ENCODE measurements around the gene CECR2. TPM values are rescaled to one million over a fixed set of nuclear protein-coding genes. Genes with fewer than 3 reads are reported as not detected.

Gene CECR2
- total RNA-seq, 6 donors from 2014 or later = 5.8 to 35.6 (median 11.6) TPM

DNA sequence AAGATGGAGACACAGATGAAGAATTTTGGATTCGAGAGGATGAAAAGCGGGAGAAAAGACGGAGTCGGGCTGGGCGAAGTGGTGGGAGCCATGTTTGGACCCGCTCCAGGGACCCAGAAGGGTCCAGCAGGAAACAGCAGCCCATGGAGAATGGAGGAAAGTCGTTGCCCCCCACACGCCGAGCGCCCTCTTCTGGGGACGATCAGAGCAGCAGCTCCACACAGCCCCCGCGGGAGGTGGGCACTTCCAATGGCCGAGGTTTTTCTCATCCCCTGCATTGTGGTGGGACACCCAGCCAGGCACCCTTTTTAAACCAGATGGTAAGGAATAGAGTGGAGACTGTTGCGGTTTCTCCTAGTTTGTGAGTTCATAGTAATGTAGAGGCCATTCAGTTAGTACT lies 171.2 kb downstream of the CECR2 start:
- H3K9me3 ChIP-seq = no peaks in the 10 kb centered on the region
- no peaks in the 10 kb centered on the region for H3K27me3 ChIP-seq
- WGBS, 2 donors = 88 to 89% methylated on average over 10 to 15 of the region's 15 CpGs
- no peak overlapping the region for H3K27ac ChIP-seq
- ATAC-seq (ENCODE audit: low FRiP score in 2 of 2) = no peak
- H3K4me3 ChIP-seq = no peak overlapping the region
- peaks cover 0 to 46% (median 21%) of the 10 kb centered on the region in 4 donors for H3K36me3 ChIP-seq
- H3K4me1 ChIP-seq = peaks cover 0 to 3% (median 0%) of the 10 kb centered on the region in 4 donors
- TF ChIP-seq POLR2A (IDR thresholded peaks at IDR 0.05) (no peak), POLR2AphosphoS5 (IDR thresholded peaks at IDR 0.05) (no peak), EP300 (IDR thresholded peaks at IDR 0.05) (no peak)
- TF ChIP-seq, protein P1, sequence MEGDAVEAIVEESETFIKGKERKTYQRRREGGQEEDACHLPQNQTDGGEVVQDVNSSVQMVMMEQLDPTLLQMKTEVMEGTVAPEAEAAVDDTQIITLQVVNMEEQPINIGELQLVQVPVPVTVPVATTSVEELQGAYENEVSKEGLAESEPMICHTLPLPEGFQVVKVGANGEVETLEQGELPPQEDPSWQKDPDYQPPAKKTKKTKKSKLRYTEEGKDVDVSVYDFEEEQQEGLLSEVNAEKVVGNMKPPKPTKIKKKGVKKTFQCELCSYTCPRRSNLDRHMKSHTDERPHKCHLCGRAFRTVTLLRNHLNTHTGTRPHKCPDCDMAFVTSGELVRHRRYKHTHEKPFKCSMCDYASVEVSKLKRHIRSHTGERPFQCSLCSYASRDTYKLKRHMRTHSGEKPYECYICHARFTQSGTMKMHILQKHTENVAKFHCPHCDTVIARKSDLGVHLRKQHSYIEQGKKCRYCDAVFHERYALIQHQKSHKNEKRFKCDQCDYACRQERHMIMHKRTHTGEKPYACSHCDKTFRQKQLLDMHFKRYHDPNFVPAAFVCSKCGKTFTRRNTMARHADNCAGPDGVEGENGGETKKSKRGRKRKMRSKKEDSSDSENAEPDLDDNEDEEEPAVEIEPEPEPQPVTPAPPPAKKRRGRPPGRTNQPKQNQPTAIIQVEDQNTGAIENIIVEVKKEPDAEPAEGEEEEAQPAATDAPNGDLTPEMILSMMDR (IDR thresholded peaks at IDR 0.05) = no peak
- peak in 1 of 2 donors; percentile 20 for DNase-seq

DNA sequence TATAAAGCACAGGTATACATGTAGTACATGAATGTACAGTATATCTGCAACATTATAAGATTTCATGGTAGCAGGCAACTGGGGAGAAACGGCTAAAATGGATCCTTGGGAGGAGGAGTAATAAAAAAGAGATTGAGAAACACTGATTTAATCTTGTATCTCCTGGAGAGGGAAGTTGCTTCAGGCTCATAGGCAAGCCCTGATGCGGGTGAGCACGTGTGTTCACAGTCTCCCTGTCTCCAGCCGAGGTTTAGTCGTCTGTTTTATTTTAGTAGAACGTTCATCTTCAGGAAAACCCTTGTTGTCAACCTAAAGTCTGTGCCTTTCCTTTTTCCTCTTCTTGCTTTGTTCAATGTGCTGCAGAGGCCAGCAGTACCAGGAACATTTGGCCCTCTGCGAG lies 172.2 kb downstream of the CECR2 start:
- ATAC-seq (ENCODE audit: low FRiP score in 2 of 2) = no peak
- TF ChIP-seq EP300 (IDR thresholded peaks at IDR 0.05) = no peak
- 79 to 82% methylated on average over 7 of the region's 7 CpGs for WGBS, 2 donors
- no peak overlapping the region for H3K4me3 ChIP-seq
- H3K27me3 ChIP-seq = no peaks in the 10 kb centered on the region
- peaks cover 0 to 46% (median 21%) of the 10 kb centered on the region in 4 donors for H3K36me3 ChIP-seq
- no peaks in the 10 kb centered on the region for H3K4me1 ChIP-seq
- DNase-seq = no peak
- H3K9me3 ChIP-seq = no peaks in the 10 kb centered on the region
- no peak overlapping the region for H3K27ac ChIP-seq

DNA sequence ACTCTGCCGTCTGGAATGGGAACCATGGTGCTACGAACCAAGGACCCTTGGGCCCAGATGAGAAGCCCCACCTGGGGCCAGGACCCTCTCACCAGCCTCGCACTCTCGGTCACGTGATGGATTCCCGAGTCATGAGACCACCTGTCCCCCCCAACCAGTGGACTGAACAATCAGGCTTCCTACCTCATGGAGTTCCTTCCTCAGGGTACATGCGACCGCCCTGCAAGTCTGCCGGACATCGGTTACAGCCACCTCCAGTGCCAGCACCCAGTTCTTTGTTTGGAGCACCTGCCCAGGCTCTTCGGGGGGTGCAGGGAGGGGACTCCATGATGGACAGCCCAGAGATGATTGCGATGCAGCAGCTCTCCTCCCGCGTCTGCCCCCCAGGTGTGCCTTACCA lies 173.2 kb downstream of the CECR2 start:
- TF ChIP-seq POLR2A (IDR thresholded peaks at IDR 0.05) (no peak), EP300 (IDR thresholded peaks at IDR 0.05) (no peak), POLR2AphosphoS5 (IDR thresholded peaks at IDR 0.05) (no peak)
- TF ChIP-seq, protein P1 (IDR thresholded peaks at IDR 0.05) = no peak
- WGBS, 2 donors = 92 to 96% methylated on average over 13 to 14 of the region's 14 CpGs
- ATAC-seq (ENCODE audit: low FRiP score in 2 of 2) = peak in 1 of 2 donors; percentile 47

DNA sequence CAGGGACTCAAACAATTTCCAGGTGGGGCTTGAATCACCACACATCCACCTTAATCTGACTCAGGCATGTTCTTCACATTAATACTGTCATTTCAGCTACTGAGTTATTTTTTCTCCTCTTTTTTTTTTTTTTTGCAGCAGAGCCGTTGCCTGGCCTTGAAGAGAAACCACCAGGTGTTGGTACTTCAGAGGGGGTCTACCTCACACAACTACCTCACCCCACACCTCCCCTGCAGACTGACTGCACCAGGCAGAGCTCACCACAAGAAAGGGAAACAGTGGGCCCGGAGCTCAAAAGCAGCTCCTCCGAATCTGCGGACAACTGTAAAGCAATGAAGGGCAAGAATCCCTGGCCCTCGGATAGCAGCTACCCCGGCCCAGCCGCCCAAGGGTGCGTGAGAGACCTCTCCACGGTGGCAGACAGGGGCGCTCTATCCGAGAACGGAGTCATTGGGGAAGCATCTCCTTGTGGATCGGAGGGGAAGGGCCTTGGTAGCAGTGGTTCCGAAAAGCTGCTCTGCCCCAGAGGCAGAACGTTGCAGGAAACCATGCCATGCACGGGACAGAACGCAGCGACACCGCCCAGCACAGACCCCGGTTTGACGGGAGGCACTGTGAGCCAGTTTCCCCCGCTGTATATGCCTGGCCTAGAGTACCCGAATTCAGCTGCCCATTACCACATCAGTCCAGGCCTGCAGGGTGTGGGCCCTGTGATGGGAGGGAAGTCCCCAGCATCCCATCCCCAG lies 178.9 kb downstream of the CECR2 start:
- Histone ChIP-seq H3K27ac (no peak overlapping the region), H3K27me3 (no peaks in the 10 kb centered on the region), H3K4me3 (no peak overlapping the region), H3K4me1 (no peaks in the 10 kb centered on the region), H3K36me3 (peaks cover 0 to 30% (median 13%) of the 10 kb centered on the region in 4 donors), H3K9me3 (no peaks in the 10 kb centered on the region)
- DNase-seq (peak in 1 of 2 donors; percentile 62), ATAC-seq (ENCODE audit: low FRiP score in 2 of 2) (no peak)
- no peak for TF ChIP-seq EP300 (IDR thresholded peaks at IDR 0.05)
- TF ChIP-seq, protein P1 (IDR thresholded peaks at IDR 0.05) = no peak
- TF ChIP-seq POLR2AphosphoS5 (IDR thresholded peaks at IDR 0.05) = no peak
- TF ChIP-seq POLR2A (IDR thresholded peaks at IDR 0.05) = no peak
- 95 to 96% methylated on average over 12 to 23 of the region's 23 CpGs for WGBS, 2 donors

More for the DNA sequence above, 173.2 kb downstream of the CECR2 start:
- Histone ChIP-seq H3K4me1 (no peaks in the 10 kb centered on the region), H3K4me3 (no peak overlapping the region), H3K27ac (no peak overlapping the region), H3K9me3 (no peaks in the 10 kb centered on the region), H3K36me3 (peaks cover 0 to 40% (median 21%) of the 10 kb centered on the region in 4 donors), H3K27me3 (no peaks in the 10 kb centered on the region)
- peak in 1 of 2 donors; percentile 42 for DNase-seq

DNA sequence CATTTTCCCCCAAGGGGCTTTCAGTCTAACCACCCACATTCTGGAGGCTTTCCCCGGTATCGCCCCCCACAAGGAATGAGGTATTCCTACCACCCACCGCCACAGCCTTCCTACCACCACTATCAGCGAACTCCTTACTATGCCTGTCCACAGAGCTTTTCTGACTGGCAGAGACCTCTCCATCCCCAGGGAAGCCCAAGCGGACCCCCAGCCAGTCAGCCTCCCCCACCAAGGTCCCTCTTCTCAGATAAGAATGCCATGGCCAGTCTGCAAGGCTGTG lies 179.4 kb downstream of the CECR2 start:
- Histone ChIP-seq H3K9me3 (no peaks in the 10 kb centered on the region), H3K27me3 (no peaks in the 10 kb centered on the region), H3K4me3 (no peak overlapping the region), H3K27ac (no peak overlapping the region), H3K36me3 (peaks cover 0 to 31% (median 13%) of the 10 kb centered on the region in 4 donors), H3K4me1 (no peaks in the 10 kb centered on the region)
- WGBS, 2 donors = 94 to 97% methylated on average over 5 of the region's 5 CpGs
- no peak for ATAC-seq (ENCODE audit: low FRiP score in 2 of 2)
- TF ChIP-seq, protein P1 (IDR thresholded peaks at IDR 0.05) = no peak
- TF ChIP-seq EP300 (IDR thresholded peaks at IDR 0.05) (no peak), POLR2AphosphoS5 (IDR thresholded peaks at IDR 0.05) (no peak), POLR2A (IDR thresholded peaks at IDR 0.05) (no peak)
- DNase-seq = no peak

Data from upper lobe of left lung (tissue), 6 donors.